Upper lobe of right lung (tissue), 1 donor: Measurements from ENCODE around the gene DLG5. TPM values are rescaled to one million over a fixed set of nuclear protein-coding genes. Genes with fewer than 3 reads are reported as not detected.
A peak's percentile ranks its signal among the peaks of the same experiment; 100 is the strongest.

Experiments used
- ATAC-seq: fragments of 200-7000 bp; cut with Tn5 transposase; one replicate; pipeline ENCODE4 v1.9.1; 2020; ENCODE audit warnings: mild to moderate bottlenecking, moderate library complexity
- DNase-seq: peaks from one replicate; pipeline ENCODE4 v3.0.0-alpha.2; 2020
- H3K27ac ChIP-seq: fragments of 200-600 bp; one replicate; pipeline ENCODE4 v1.8.0; 2022
- H3K27me3 ChIP-seq: fragments of 200-600 bp; one replicate; pipeline ENCODE4 v1.8.0; 2022; ENCODE audit warnings: mild to moderate bottlenecking
- H3K36me3 ChIP-seq: fragments of 200-600 bp; one replicate; pipeline ENCODE4 v1.8.0; 2022
- H3K4me1 ChIP-seq: fragments of 200-600 bp; one replicate; pipeline ENCODE4 v1.8.0; 2022
- H3K4me3 ChIP-seq: fragments of 200-600 bp; one replicate; pipeline ENCODE4 v1.8.0; 2022; ENCODE audit warnings: mild to moderate bottlenecking
- H3K9me3 ChIP-seq: fragments of 200-600 bp; one replicate; pipeline ENCODE4 v1.8.0; 2022
- CTCF ChIP-seq: fragments of 200-600 bp; IDR thresholded peaks from one replicate; pipeline ENCODE4 v1.8.0; 2022; ENCODE audit warnings: antibody characterized with exemption
- intact Hi-C: fragments of 100-400 bp; cut with DNase I; formaldehyde crosslinking; loops from one replicate; pipeline ENCODE4 v1.11.0; 2022
- total RNA-seq: library from RNA; stranded (reverse); fragmentation: NEBNext Ultra II Directional; extraction: Animal tissue kit (Norgen Biotek cat#: 25700); gene quantifications from one replicate; pipeline ENCODE4 v1.2.1, GENCODE V29; 2021
- donor health status: DM: no; HTN: yes; CAD: no; lungs with severe emphysema.

The DLG5 gene
- total RNA-seq, 1 donor from 2014 or later: 19.3 TPM

GRCh38 chr10:77944519-77944918, 18.0 kb upstream of the DLG5 start:
- H3K27me3 ChIP-seq: no peaks in the 10 kb centered on the region
- H3K9me3 ChIP-seq: no peaks in the 10 kb centered on the region
- no peak overlapping the region for H3K4me3 ChIP-seq
- DNase-seq (no peak), ATAC-seq (no peak)
- no peak overlapping the region for H3K27ac ChIP-seq
- no peak for TF ChIP-seq CTCF
- no peaks in the 10 kb centered on the region for H3K36me3 ChIP-seq
- intact Hi-C loops: no loop called here
- no peaks in the 10 kb centered on the region for H3K4me1 ChIP-seq

GRCh38 chr10:77943121-77943901, 16.8 kb upstream of the DLG5 start:
- intact Hi-C loops: no loop called here
- DNase-seq: no peak
- ATAC-seq: peak; percentile 20
- no peak for TF ChIP-seq CTCF
- no peaks in the 10 kb centered on the region for H3K27me3 ChIP-seq
- H3K36me3 ChIP-seq: no peaks in the 10 kb centered on the region
- no peak overlapping the region for H3K4me3 ChIP-seq
- H3K27ac ChIP-seq: no peak overlapping the region
- H3K4me1 ChIP-seq: no peaks in the 10 kb centered on the region
- no peaks in the 10 kb centered on the region for H3K9me3 ChIP-seq

GRCh38 chr10:77941790-77942189, 15.2 kb upstream of the DLG5 start:
- ATAC-seq (no peak), DNase-seq (no peak)
- no peaks in the 10 kb centered on the region for H3K9me3 ChIP-seq
- intact Hi-C loops: no loop called here
- no peaks in the 10 kb centered on the region for H3K36me3 ChIP-seq
- no peaks in the 10 kb centered on the region for H3K27me3 ChIP-seq
- H3K4me1 ChIP-seq: no peaks in the 10 kb centered on the region
- H3K4me3 ChIP-seq: no peak overlapping the region
- H3K27ac ChIP-seq: no peak overlapping the region
- TF ChIP-seq CTCF: no peak

GRCh38 chr10:77940627-77941026, 14.1 kb upstream of the DLG5 start:
- no peaks in the 10 kb centered on the region for H3K9me3 ChIP-seq
- ATAC-seq: no peak
- intact Hi-C loops: no loop called here
- no peak overlapping the region for H3K27ac ChIP-seq
- no peak for DNase-seq
- H3K27me3 ChIP-seq: no peaks in the 10 kb centered on the region
- TF ChIP-seq CTCF: no peak
- H3K4me1 ChIP-seq: no peaks in the 10 kb centered on the region
- H3K4me3 ChIP-seq: no peak overlapping the region
- H3K36me3 ChIP-seq: no peaks in the 10 kb centered on the region

- Histone ChIP-seq H3K9me3 (no peaks in the 10 kb centered on the region), H3K4me3 (no peak overlapping the region), H3K4me1 (no peaks in the 10 kb centered on the region), H3K27me3 (no peaks in the 10 kb centered on the region), H3K36me3 (no peaks in the 10 kb centered on the region), H3K27ac (no peak overlapping the region)
- ATAC-seq (no peak), DNase-seq (no peak)
- no peak for TF ChIP-seq CTCF
- intact Hi-C loops: no loop called here
These were observed 13.7 kb upstream of the DLG5 start for GRCh38 chr10:77940225-77940624.
